C4-2B (cell line): Measurements from ENCODE around the gene AGPAT3.

Experiments
- CTCF ChIP-seq: fragments of 450-650 bp; conservative IDR thresholded peaks from 2 replicates; pipeline ENCODE4 v1.5.1; 2017; ENCODE audit warnings: mild to moderate bottlenecking
- ZFX ChIP-seq: fragments of 450-650 bp; IDR thresholded peaks from 2 replicates; pipeline ENCODE4 v1.6.1; 2017

- no peak for TF ChIP-seq CTCF
- no peak for TF ChIP-seq ZFX
Observed at GRCh38 chr21:43922949-43923348, 57.9 kb downstream of the AGPAT3 start.
